ENCODE measurements around the gene DIPK2B. TPM values are rescaled to one million over a fixed set of nuclear protein-coding genes. Genes with fewer than 3 reads are reported as not detected.

DIPK2B gene
- total and polyA plus RNA-seq, 2 of the 4 experiments (the other 2 are of a cell fraction): not detected

GRCh38 chrX:45165726-45166125 lies 35.0 kb downstream of the DIPK2B start:
- in situ Hi-C loops (cut with MboI; ENCODE audit: low sequenced_read_pairs): no loop called here
- DNase-seq: no peak

More at GRCh38 chrX:45165726-45166125, 35.0 kb downstream of the DIPK2B start:
- Histone ChIP-seq H3K27ac (ENCODE audit: insufficient read depth, low read length) (no peak overlapping the region), H3K14ac (replicated peaks; ENCODE audit: low read depth, low read length) (no peak overlapping the region), H3K18ac (ENCODE audit: low read depth, low read length) (no peak overlapping the region), H2AFZ (replicated peaks; ENCODE audit: low read length, poor library complexity) (no peak overlapping the region), H4K91ac (ENCODE audit: insufficient read depth, low read depth, low read length) (no peak overlapping the region), H2BK5ac (ENCODE audit: low read depth, low read length, poor library complexity, severe bottlenecking) (no peak overlapping the region), H3K4me2 (ENCODE audit: low read depth, low read length) (no peak overlapping the region), H3K9me3 (ENCODE audit: control insufficient read depth, insufficient read depth, low read length) (peaks cover 3% of the 10 kb centered on the region), H2BK15ac (ENCODE audit: low read depth, low read length) (no peak overlapping the region), H3K9ac (ENCODE audit: low read depth, low read length) (no peak overlapping the region), H3K4me3 (ENCODE audit: insufficient read depth, low read depth, low read length) (no peak overlapping the region), H3K4me1 (ENCODE audit: control insufficient read depth, insufficient read depth, low read length) (no peaks in the 10 kb centered on the region), H3K23ac (ENCODE audit: low read depth, low read length) (no peak overlapping the region), H3K4ac (ENCODE audit: low read depth, low read length) (no peak overlapping the region), H3K79me1 (ENCODE audit: low read depth in 1 of 2, low read length in 2 of 2) (no peaks in the 10 kb centered on the region), H3K27me3 (ENCODE audit: control insufficient read depth, insufficient read depth, low read length) (peaks cover 34% of the 10 kb centered on the region), H2BK120ac (ENCODE audit: low read depth, low read length) (no peak overlapping the region), H3K36me3 (ENCODE audit: control insufficient read depth, insufficient read depth, low read length) (no peaks in the 10 kb centered on the region), H2BK20ac (ENCODE audit: low read depth, low read length) (no peak overlapping the region), H2AK9ac (replicated peaks; ENCODE audit: low read depth, low read length, poor library complexity) (no peak overlapping the region), H4K8ac (ENCODE audit: low read depth in 2 of 2, low read length in 2 of 2) (no peak overlapping the region), H2AK5ac (ENCODE audit: low read depth, low read length) (no peak overlapping the region), H3K9me1 (ENCODE audit: insufficient read depth, low read length) (no peaks in the 10 kb centered on the region), H4K5ac (ENCODE audit: low read depth, low read length) (no peak overlapping the region), H3K56ac (ENCODE audit: extremely low read depth, insufficient read depth, low read length) (no peak overlapping the region), H4K20me1 (ENCODE audit: insufficient read depth, low read length) (no peaks in the 10 kb centered on the region)
- dilution Hi-C loops (cut with HindIII; ENCODE audit: low sequenced_read_pairs, unreplicated experiment): no loop called here
- WGBS, 2 experiments (ENCODE audit: extremely low coverage in 2 of 2, insufficient read length in 1 of 2): 42% methylated on average over 4 of the region's 6 CpGs; no CpG with 5 or more reads in 1 of the 2 experiments
- BruUV-seq (replicated peaks): no TSS peak
- ATAC-seq (ENCODE audit: low read depth): no peak
- intact Hi-C loops (cut with micrococcal nuclease): no loop called here
- no peak for TF ChIP-seq USF2 (IDR thresholded peaks at IDR 0.05; ENCODE audit: low read depth, low read length)
- TF ChIP-seq NFE2L2 (IDR thresholded peaks at IDR 0.05; ENCODE audit: low read depth, low read length): no peak
- no peak for TF ChIP-seq RAD21 (IDR thresholded peaks at IDR 0.05; ENCODE audit: low read length)
- TF ChIP-seq RFX5 (IDR thresholded peaks at IDR 0.05; ENCODE audit: low read depth, low read length): no peak
- no peak for TF ChIP-seq FOS (IDR thresholded peaks at IDR 0.05; ENCODE audit: low read depth, low read length)
- TF ChIP-seq ELK1 (IDR thresholded peaks at IDR 0.05; ENCODE audit: borderline replicate concordance, low read depth, low read length): no peak
- TF ChIP-seq CTCF (conservative IDR thresholded peaks at IDR 0.05; ENCODE audit: low read depth, low read length): no peak
- no peak for TF ChIP-seq CHD1 (IDR thresholded peaks at IDR 0.05; ENCODE audit: low read depth, low read length)
- no peak for TF ChIP-seq SMC3 (IDR thresholded peaks at IDR 0.05; ENCODE audit: low read depth, low read length)
- no peak for TF ChIP-seq MAFK (IDR thresholded peaks at IDR 0.05; ENCODE audit: low read depth, low read length)
- TF ChIP-seq POLR2A (IDR thresholded peaks at IDR 0.05; ENCODE audit: low read depth, low read length): no peak
- no peak for TF ChIP-seq MXI1 (IDR thresholded peaks at IDR 0.05; ENCODE audit: borderline replicate concordance, low read depth, low read length)
- TF ChIP-seq RCOR1 (IDR thresholded peaks at IDR 0.05; ENCODE audit: insufficient replicate concordance, low read length): no peak
- ChIA-PET CTCF (no interaction called here), POLR2A (ENCODE audit: unreplicated experiment) (no interaction called here)

Measured in IMR-90 (cell line).